AG04450 (cell line): ENCODE measurements around the gene CLMN. TPM values are rescaled to one million over a fixed set of nuclear protein-coding genes. Genes with fewer than 3 reads are reported as not detected.
"Not testable (repeated sequence)": the region's sequence is repeated elsewhere in the genome, so short reads cannot be mapped to it uniquely, and the experiment has no call there.

ENCODE experiments used
- CTCF ChIA-PET: fragments of 300-600, 350-600 bp; formaldehyde crosslinking; extraction: SDS; loops from one replicate; lab custom pipeline; 2022; ENCODE audit warnings: antibody characterized with exemption, inconsistent platforms; lab: Charles Lee
- POLR2A ChIA-PET: fragments of 350-600 bp; formaldehyde crosslinking; extraction: SDS; loops from one replicate; lab custom pipeline; 2021; ENCODE audit warnings: antibody characterized with exemption, inconsistent platforms; lab: Yijun Ruan, JAX
- DNase-seq: peaks from one replicate; pipeline ENCODE4 v3.0.0-alpha.2; 2011; ENCODE audit warnings: low read depth, low spot score
- H3K27ac ChIP-seq: one replicate; pipeline ENCODE4 v1.5.1; 2012; ENCODE audit warnings: low read depth, low read length, control low read depth
- H3K27me3 ChIP-seq: one replicate; pipeline ENCODE4 v1.6.0; 2012; ENCODE audit warnings: low read length; ENCODE audit not compliant: control insufficient read depth, insufficient read depth
- H3K4me3 ChIP-seq: 2 replicates; pipeline ENCODE4 v1.5.1; 2011; ENCODE audit warnings: mild to moderate bottlenecking, low read depth, low read length, control low read depth
- H3K9me3 ChIP-seq: 2 replicates; pipeline ENCODE4 v1.5.1; 2012; ENCODE audit warnings: low read length; ENCODE audit not compliant: control insufficient read depth, insufficient read depth
- CTCF ChIP-seq: IDR thresholded peaks from 2 replicates; pipeline ENCODE4 v1.5.1; 2011; ENCODE audit warnings: low read depth, low read length, control low read depth, inconsistent platforms
- polyA plus RNA-seq: library from polyadenylated mRNA; depleted of rRNA; stranded (reverse); fragments of >200 nt; gene quantifications from 2 replicates; pipeline ENCODE4 v1.2.3, GENCODE V29; 2011

The CLMN gene
- polyA plus RNA-seq, 1 experiment, result 0.09 TPM

DNA sequence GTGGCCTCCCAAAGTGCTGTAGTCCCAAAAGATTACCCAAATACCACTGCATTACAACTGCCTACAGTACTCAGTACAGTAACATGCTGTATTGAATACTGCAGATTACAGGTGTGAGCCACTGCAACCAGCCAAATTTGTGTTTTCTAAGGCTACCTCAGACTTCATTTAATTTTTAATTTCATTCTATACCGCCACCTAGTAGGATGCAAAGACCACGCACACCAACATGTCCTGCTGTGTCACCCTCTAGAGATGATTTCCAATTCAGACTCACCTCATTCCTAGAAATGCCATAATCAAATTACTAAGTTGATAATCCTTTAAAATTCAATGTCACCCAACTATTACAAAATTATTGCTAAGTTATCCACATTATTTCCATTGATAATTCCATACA lies 177.5 kb downstream of the CLMN start:
- TF ChIP-seq CTCF, result no peak
- H3K9me3 ChIP-seq, result no peaks in the 10 kb centered on the region; the same call in 1 of the 2 replicates
- CTCF ChIA-PET, result no interaction called here
- H3K4me3 ChIP-seq, result no peak overlapping the region
- POLR2A ChIA-PET, result no interaction called here
- H3K27me3 ChIP-seq, result no peaks in the 10 kb centered on the region
- DNase-seq, result no peak
- H3K27ac ChIP-seq, result no peak overlapping the region

DNA sequence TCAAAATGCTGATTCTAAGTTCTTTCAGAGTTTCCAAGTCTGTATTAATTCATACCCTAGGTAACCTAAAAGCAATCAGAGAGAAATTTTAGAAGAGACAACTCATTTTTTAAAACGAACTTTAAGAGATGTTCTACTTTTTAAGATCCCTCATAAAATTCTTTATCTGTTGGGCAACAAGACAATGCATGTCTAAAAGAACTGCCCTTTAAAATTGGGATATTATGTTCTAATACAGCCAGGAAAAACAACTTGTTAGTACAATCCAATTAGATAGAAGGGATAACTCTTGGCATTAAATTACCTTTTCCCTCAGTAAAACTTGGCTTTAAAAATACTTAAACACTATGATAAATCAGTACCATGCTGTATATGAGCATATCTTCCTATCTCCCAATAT lies 178.0 kb downstream of the CLMN start:
- no peaks in the 10 kb centered on the region for H3K27me3 ChIP-seq
- POLR2A ChIA-PET, result no interaction called here
- CTCF ChIA-PET, result no interaction called here

DNA sequence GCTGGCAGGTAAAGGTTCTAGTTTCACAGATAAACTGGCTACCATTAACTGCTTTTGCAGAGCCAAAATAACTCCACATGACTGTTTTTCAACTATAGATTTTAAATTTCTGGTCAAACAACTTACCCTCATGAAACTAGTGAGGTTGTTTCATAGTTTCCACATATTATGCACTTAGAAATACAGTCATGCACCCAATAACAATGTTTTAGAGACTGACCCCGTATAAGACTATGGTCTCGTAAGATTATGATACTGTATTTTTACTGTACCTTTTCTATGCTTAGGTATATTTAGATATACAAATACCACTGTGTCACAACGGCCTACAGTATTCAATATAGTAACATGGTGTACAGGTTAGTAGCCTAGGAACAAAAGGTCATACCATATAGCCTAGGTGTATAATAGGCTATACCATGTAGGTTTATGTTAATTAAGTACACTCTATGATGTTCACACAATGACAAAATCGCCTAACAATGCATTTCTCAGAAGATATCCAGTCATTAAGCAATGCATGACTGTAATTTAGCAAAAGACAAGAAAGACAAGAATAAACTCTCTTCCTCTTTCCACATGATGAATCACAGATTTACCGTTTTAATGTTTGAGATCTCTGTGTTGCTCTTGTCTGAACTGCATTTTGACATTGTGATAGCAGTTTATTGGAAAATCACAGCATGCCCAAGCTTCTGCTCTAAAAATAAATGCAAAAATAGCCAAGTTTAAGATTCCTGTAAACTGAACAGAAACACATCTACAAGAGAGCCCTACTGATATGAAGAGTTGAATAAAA lies 179.4 kb downstream of the CLMN start:
- H3K27me3 ChIP-seq, result no peaks in the 10 kb centered on the region
- DNase-seq, result no peak
- TF ChIP-seq CTCF, result no peak
- H3K27ac ChIP-seq, result no peak overlapping the region
- ChIA-PET CTCF (no interaction called here), POLR2A (no interaction called here)
- no peaks in the 10 kb centered on the region for H3K9me3 ChIP-seq
- H3K4me3 ChIP-seq, result no peak overlapping the region

More for the DNA sequence above, 178.0 kb downstream of the CLMN start:
- no peaks in the 10 kb centered on the region; the same call in 1 of the 2 replicates for H3K9me3 ChIP-seq
- no peak overlapping the region for H3K27ac ChIP-seq
- H3K4me3 ChIP-seq, result no peak overlapping the region
- no peak for TF ChIP-seq CTCF
- no peak for DNase-seq

DNA sequence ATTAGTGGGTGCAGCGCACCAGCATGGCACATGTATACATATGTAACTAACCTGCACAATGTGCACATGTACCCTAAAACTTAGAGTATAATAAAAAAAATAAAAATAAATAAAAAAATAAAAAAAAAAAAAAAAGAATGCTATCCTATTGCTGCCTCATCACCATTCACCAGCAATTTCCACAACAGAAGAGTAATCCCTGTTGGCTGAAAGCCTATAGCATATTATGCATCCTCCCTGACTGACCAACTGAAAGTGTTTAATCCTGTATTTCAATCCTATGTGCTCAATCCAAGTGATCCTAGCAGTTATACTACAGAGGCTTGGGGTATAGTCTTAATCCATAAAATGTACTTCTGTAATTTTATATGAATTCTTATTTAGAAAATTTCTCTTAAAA lies 180.8 kb downstream of the CLMN start:
- Histone ChIP-seq H3K27ac (no peak overlapping the region), H3K9me3 (no peaks in the 10 kb centered on the region), H3K27me3 (no peaks in the 10 kb centered on the region), H3K4me3 (no peak overlapping the region)
- CTCF ChIA-PET, result no interaction called here
- no peak for TF ChIP-seq CTCF
- no peak for DNase-seq
- POLR2A ChIA-PET, result no interaction called here

GRCh38 chr14:95138455-95138854 lies 181.3 kb downstream of the CLMN start:
- H3K27ac ChIP-seq, H3K9me3 ChIP-seq, DNase-seq, H3K27me3 ChIP-seq, CTCF ChIA-PET, H3K4me3 ChIP-seq, POLR2A ChIA-PET: not testable (repeated sequence)
